ENCODE measurements around the gene HBG1.
"Not testable (repeated sequence)": the region's sequence is repeated elsewhere in the genome, so short reads cannot be mapped to it uniquely, and the experiment has no call there.

HBG1 gene

DNA sequence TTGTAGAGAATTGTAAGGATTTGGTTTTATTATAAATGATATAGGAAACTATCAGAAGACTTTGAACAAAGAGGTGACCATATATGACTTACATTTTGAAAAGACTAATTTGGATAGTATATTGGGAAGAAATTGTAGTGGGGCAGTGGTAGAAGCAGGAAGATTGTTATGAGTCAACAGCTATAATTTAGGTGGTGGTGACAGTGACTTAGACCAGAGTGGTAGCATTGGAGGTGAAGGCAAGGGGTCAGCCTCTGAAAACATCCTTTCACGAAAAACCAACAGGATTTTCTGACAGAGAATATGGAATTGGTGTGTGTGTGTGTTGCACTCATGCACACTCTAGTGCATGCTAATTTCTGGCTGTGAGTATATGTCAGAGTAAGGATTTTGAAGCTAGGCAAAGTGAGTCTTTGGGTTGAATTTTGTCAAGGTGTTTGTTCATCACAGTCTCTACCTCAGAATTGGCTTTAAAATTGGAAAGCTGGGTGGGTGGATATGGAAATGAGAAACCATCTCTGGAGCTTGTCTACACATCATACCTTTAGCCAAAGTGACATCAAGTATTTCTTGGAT, 28.2 kb upstream of the HBG1 start:
- no peak for DNase-seq

DNA sequence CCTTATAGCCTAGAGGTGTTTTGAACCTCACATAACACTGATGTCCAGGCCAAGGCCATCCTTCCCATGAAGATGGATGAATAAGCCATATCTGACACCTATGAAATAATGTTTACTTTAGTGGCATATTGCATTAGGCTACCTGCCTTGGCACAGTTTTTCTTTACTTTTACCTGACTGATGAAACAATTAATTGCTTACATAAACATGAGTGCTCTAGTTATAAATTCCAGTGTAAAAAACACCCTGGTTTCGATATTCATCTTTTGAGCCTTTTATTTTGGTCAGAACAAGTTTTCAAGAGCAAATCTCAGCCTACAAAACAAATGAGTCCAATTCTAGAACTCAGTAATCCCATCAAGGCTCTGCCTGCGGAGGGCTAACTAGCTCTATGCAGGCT, 27.0 kb upstream of the HBG1 start:
- DNase-seq, result no peak

DNA sequence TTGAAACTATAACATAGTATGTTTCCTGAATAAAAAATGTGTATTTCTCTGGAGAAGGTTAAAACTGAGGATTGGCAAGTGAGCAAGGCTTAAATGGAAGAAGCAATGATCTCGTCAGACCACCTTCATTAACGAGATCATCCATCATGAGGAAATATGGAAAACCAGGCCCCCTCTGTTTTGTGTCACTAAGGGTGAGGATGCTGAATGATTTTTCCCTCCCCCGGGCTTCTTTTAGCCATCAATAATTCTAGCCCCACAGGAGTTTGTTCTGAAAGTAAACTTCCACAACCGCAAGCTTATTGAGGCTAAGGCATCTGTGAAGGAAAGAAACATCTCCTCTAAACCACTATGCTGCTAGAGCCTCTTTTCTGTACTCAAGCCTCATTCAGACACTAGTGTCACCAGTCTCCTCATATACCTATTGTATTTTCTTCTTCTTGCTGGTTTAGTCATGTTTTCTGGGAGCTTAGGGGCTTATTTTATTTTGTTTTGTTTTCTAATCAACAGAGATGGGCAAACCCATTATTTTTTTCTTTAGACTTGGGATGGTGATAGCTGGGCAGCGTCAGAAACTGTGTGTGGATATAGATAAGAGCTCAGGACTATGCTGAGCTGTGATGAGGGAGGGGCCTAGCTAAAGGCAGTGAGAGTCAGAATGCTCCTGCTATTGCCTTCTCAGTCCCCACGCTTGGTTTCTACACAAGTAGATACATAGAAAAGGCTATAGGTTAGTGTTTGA, 25.9 kb upstream of the HBG1 start:
- DNase-seq, result no peak

GRCh38 chr11:5274395-5274794, 24.7 kb upstream of the HBG1 start:
- DNase-seq, result no peak

GRCh38 chr11:5272395-5273017, 22.8 kb upstream of the HBG1 start:
- DNase-seq, result no peak

DNA sequence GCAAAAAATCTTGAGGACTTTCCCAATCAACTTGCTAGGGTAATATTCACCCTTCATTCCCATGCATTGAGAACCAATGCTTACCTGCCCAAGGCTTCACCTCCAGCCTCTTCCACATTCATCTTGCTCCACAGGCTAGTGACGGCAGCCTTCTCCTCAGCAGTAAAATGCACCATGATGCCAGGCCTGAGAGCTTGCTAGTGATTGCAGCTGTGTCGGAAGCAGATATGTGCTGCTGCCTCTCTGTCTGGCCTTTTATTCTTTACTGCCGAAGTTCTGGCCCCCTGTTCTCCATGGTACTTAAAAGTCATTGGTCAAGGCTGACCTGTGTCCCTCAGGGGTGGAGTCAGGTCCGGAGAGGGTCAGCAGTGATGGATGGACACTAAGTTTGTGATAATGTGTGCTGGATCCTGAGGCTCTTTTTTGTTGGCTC, 20.1 kb upstream of the HBG1 start, which contains the start of gene HBE1:
HBE1 (minus strand) TSS at position 231 of the 433 bp plus-strand sequence; CDS start at position 176, 55 bp downstream.
- no peak for DNase-seq

GRCh38 chr11:5267033-5267563, 17.4 kb upstream of the HBG1 start:
- DNase-seq, result no peak

DNA sequence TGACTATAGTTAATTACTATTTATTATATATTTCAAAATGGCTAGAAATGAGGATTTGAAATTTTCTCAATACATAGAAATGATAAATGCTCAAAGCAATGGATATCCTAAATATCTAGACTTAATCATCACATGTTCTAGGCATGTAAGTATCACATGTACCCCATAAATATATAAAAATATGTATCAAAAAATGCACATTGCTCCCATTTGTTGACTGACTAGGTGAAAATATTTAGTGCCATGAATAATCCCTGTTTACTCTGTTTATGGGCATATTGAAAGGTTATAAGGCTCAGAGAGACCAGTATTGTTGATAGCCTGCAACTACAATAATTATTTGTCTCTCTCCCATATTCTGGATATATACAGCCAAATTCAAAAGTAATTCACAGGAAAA, 17.0 kb upstream of the HBG1 start:
- no peak for DNase-seq

- no peak for DNase-seq
Observed at GRCh38 chr11:5265832-5266231, 16.2 kb upstream of the HBG1 start.

DNA sequence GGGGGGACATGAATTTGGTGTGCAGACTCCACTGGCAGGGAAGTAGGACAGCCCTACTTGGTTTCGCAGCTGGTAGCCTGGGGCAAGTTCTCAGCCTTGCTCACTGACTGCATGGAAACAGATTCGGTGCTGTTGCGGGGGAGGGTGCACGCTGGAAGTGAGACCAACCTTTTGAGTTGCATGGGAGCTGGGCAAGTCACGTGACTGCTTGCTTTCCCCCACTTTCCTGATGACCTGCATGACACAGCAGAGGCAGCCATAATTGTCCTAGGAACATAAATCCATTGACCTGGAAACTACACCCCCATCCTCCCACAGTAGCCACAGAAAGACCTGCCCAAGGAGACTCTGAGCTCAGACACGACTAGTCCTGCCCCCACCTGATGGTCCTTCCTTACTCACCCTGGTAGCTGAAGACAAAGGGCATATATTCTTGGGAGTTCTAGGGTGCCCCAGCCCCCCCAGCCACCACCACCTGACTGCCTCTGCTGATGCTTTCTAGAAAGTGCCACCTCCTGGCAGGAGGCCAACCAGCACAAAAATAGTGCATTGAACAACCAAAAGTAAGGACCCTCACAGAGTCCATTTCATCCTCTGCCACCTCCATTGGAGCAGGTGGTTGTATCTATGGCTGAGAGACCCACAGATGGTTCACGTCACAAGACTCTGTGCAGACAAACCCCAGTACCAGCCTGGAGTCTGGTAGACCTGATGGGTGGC, 9.0 kb upstream of the HBG1 start:
- no peak for DNase-seq

GRCh38 chr11:5257296-5257695, 7.6 kb upstream of the HBG1 start:
- no peak for DNase-seq

- DNase-seq, result not testable (repeated sequence)
Observed at GRCh38 chr11:5254646-5255413, 5.2 kb upstream of the HBG1 start, which contains the start of gene HBG2. TSS of gene HBG2 (minus strand) at chr11:5254781. CDS start at chr11:5254728, 53 bp downstream.

- DNase-seq, result not testable (repeated sequence)
Observed at GRCh38 chr11:5254023-5254422, 4.4 kb upstream of the HBG1 start.

DNA sequence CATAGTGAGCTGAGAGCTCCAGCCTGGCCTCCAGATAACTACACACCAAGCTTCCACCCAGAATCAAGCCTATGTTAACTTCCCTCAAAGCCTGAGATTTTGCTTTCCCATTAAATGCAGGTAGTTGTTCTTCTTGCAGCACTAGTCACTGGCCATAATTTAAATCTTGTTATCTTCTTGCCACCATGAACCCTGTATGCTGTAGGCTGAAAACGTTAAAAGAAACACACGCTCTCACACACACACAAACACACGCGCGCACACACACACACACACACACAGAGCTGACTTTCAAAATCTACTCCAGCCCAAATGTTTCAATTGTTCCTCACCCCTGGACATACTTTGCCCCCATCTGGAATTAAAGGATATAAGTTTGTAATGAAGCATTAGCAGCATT, 3.8 kb upstream of the HBG1 start:
- DNase-seq, result not testable (repeated sequence)

- DNase-seq, result no peak
Observed at GRCh38 chr11:5252919-5253265, 3.2 kb upstream of the HBG1 start.

GRCh38 chr11:5252192-5252918, 2.7 kb upstream of the HBG1 start:
- no peak for DNase-seq

DNA sequence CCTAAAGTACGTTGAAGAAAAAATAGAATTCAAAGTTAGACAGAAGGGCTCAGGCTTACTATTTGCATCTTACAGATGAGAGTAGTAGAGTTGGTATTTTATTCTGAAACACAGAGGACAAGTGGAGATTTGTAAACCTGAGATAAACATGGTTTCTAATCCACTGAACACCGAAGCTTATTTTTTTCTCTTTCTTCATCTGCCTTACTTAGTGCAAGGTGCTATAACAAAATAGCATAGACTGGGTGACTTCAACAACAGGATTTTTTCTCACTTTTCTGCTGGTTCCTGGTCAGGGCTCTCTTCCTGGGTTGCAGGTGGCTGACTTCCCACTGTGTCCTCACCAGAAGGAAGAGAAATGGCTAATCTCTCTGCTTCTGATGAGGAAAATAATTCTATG, 2.1 kb upstream of the HBG1 start:
- no peak for DNase-seq

- DNase-seq, result no peak
Observed at GRCh38 chr11:5250543-5251204, 1.0 kb upstream of the HBG1 start.

- DNase-seq, result not testable (repeated sequence)
Observed at GRCh38 chr11:5248498-5248897, 1.2 kb downstream of the HBG1 start.
